Mucosa of rectum (tissue), 2 donors: Measurements from ENCODE around the gene ITIH3.

Experiments
- H3K27ac ChIP-seq, 2 donors: one replicate each; pipeline ENCODE4 v1.7.0; 2013; ENCODE audit warnings: inconsistent platforms in 2 of 2, low read depth in 2 of 2, low read length in 2 of 2
- H3K27me3 ChIP-seq, 2 donors: one replicate each; pipeline ENCODE4 v1.7.0; 2013; ENCODE audit warnings: low read length in 2 of 2; ENCODE audit not compliant: control insufficient read depth in 2 of 2, insufficient read depth in 2 of 2
- H3K36me3 ChIP-seq, 2 donors: one replicate each; pipeline ENCODE4 v1.7.0; 2013; ENCODE audit warnings: low read length in 2 of 2; ENCODE audit not compliant: control insufficient read depth in 2 of 2, insufficient read depth in 2 of 2
- H3K4me1 ChIP-seq, 2 donors: one replicate each; pipeline ENCODE4 v1.7.0; 2013; ENCODE audit warnings: low read length in 2 of 2, mild to moderate bottlenecking in 1 of 2; ENCODE audit not compliant: control insufficient read depth in 2 of 2, insufficient read depth in 2 of 2
- H3K4me3 ChIP-seq, 2 donors: one replicate each; pipeline ENCODE4 v1.7.0; 2013; ENCODE audit warnings: low read length in 2 of 2
- H3K9ac ChIP-seq, 2 donors: one replicate each; pipeline ENCODE4 v1.7.0; 2013; ENCODE audit warnings: low read length in 2 of 2, low read depth in 1 of 2, mild to moderate bottlenecking in 1 of 2
- H3K9me3 ChIP-seq, 2 donors: one replicate each; pipeline ENCODE4 v1.7.0; 2013; ENCODE audit warnings: low read length in 2 of 2; ENCODE audit not compliant: control insufficient read depth in 2 of 2
- donor health status: healthy.
- donor health status: Normal muscosa, but diverticular disease.

The ITIH3 gene

DNA sequence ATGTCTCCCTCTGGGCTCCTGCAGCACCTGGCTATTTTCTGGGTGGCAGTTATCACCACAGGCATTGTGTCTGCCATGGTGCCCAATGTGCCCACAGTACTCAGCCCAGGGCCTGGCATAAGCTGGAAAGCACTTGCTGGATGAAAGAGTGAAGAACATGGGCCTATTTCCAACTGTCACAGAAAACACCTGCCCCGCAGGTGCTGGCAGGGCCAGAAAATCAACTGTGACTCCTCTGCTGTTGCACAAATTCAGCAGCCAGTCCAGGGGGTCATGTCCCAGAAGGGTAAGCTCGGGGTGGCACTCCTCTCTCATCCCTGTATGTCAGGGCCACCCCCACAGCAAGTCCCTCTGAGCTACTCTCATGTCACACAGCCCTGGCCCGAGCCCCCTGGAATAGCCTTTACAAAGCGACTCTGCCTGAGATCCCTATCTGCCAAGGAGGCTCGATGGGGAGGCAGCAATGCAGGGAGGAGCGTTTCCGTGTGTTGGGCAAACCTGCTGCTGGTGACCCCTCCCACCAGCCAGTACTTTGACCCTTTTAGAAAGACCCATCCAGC, 16.9 kb downstream of the ITIH3 start:
- no peak overlapping the region for H3K9ac ChIP-seq
- no peaks in the 10 kb centered on the region for H3K4me1 ChIP-seq
- H3K4me3 ChIP-seq = no peak overlapping the region
- H3K9me3 ChIP-seq = no peaks in the 10 kb centered on the region
- no peaks in the 10 kb centered on the region for H3K27me3 ChIP-seq
- no peak overlapping the region for H3K27ac ChIP-seq
- no peaks in the 10 kb centered on the region for H3K36me3 ChIP-seq

DNA sequence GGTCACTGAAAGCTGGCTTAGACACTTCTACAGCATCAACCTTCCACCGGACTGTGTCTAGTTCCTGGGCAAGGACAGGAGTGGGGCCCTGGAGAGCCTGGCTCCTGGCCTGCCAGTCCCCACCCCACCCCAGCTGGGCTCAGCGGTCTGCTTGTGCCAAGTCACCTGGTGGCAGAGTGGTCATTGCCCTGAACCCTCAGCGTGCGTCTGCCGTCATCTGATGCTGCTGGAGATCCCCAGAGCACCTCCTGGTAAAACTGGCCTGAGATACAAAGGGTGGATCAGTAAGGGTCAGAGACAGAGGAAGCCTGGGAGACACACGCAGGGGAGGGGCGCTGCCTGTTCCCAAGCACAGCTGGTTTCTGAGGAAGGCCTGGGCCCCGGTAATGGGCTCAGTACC, 19.2 kb downstream of the ITIH3 start:
- no peaks in the 10 kb centered on the region for H3K4me1 ChIP-seq
- H3K36me3 ChIP-seq = no peaks in the 10 kb centered on the region
- no peaks in the 10 kb centered on the region for H3K27me3 ChIP-seq
- no peaks in the 10 kb centered on the region for H3K9me3 ChIP-seq
- H3K4me3 ChIP-seq = no peak overlapping the region
- no peak overlapping the region for H3K9ac ChIP-seq
- H3K27ac ChIP-seq = no peak overlapping the region

DNA sequence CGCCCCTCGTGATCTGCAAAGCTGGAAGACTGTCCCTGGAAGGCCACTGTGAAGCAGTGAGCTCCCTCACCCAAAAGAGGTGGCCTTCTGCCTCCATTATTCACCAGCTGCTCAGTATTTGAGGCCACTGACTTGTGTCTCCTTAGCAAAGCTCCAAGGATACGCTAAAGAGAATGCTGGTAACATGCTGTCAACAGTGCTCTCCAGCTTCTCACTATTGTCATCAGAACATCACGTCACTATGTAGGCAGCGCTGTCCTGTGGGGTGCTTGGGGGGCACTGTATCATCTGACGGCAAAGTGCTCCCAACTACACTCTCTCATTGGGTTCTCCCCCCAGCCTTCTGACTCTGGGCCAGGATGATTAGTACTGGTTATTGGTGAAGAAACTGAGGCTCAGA, 21.6 kb downstream of the ITIH3 start:
- Histone ChIP-seq H3K27me3 (no peaks in the 10 kb centered on the region), H3K9ac (no peak overlapping the region), H3K36me3 (no peaks in the 10 kb centered on the region), H3K4me1 (no peaks in the 10 kb centered on the region), H3K27ac (no peak overlapping the region), H3K4me3 (no peak overlapping the region), H3K9me3 (no peaks in the 10 kb centered on the region)

DNA sequence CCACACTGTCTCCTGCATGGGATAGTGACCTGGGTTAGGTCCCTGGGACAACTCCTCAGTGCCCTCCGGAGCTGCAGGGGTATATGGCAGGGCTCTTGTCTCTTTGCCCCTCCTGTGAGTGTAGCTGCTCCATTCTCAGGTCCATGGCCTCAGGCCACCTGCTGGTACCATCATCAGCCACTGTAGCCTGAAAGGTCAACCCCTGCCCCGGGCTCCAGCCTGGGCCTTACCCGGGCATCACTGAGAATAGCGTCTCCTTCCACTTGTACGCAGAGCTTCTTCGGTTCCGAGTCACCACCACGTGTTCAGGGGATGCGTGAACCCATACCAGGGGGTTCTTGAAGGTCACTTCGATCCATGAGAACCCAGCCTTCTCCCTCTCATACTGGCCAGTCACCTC, 22.1 kb downstream of the ITIH3 start:
- no peaks in the 10 kb centered on the region for H3K4me1 ChIP-seq
- no peak overlapping the region for H3K27ac ChIP-seq
- no peaks in the 10 kb centered on the region for H3K27me3 ChIP-seq
- H3K9ac ChIP-seq = no peak overlapping the region
- H3K9me3 ChIP-seq = no peaks in the 10 kb centered on the region
- H3K4me3 ChIP-seq = no peak overlapping the region
- no peaks in the 10 kb centered on the region for H3K36me3 ChIP-seq

DNA sequence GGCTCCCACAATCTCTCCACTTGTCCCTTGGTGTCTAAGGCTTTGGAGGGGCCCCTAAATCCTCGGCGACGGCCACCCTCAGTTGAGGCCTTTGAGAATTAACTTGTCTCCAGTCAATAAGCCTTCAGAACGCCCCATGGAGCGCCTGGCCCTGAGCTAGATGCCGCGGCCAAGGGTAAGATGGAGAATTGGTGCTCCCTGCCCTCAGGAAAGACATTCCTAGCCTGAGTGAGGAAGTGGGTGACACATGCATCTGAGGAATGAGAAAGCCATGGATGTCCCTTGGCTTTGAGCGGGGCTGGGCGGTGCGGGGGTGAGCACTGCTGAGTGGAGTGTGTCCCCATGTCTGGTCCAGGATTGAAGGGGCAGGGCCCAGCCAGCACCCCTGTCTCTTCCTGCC, 22.6 kb downstream of the ITIH3 start:
- Histone ChIP-seq H3K27me3 (no peaks in the 10 kb centered on the region), H3K9ac (no peak overlapping the region), H3K4me1 (no peaks in the 10 kb centered on the region), H3K4me3 (no peak overlapping the region), H3K36me3 (no peaks in the 10 kb centered on the region), H3K9me3 (no peaks in the 10 kb centered on the region), H3K27ac (no peak overlapping the region)

DNA sequence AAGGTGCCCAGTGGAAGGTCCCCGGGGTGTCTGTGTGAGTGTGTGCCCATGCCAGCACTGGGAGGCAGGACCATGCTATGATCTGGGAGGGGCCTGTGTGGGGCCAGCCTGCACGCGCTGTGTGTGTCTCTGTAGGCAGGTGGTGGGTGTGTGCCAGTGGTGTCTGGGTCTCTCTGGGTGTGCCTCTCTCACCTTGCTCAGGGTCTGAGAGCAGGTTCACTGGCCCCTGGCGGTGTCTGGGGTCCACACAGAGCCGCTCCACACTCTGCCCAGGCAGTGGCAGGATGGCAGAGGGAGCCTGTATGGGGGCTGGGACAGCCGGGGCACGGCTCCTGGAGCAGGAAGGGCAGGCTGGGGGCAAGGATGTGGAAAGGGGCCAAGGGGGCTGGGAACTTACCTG, 23.3 kb downstream of the ITIH3 start:
- H3K36me3 ChIP-seq = no peaks in the 10 kb centered on the region
- H3K4me3 ChIP-seq = no peak overlapping the region
- no peaks in the 10 kb centered on the region for H3K4me1 ChIP-seq

DNA sequence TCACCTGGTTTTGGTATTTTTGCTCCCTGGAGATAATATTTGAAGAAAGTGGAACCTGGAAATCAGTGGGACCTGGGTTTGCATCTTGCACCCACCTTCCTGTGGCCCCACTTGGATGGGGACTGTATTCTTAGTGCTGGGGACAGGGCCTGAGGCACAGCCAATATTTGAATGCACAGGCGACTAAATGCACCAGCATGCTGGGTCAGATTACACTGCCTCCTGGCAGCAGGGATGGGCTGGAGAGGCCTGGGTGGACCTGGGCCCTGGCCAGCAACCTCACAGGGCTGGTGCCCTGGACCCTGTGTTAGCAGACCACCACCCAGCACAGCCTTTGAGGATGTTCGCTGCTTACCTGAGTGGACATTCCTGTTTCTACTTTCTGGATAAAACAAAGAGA, 25.3 kb downstream of the ITIH3 start:
- Histone ChIP-seq H3K27me3 (no peaks in the 10 kb centered on the region), H3K4me1 (no peaks in the 10 kb centered on the region), H3K36me3 (peaks cover 0 to 2% of the 10 kb centered on the region in 2 donors), H3K4me3 (no peak overlapping the region), H3K9me3 (no peaks in the 10 kb centered on the region), H3K9ac (no peak overlapping the region), H3K27ac (no peak overlapping the region)

More for the DNA sequence above, 23.3 kb downstream of the ITIH3 start:
- Histone ChIP-seq H3K27me3 (no peaks in the 10 kb centered on the region), H3K27ac (no peak overlapping the region), H3K9ac (no peak overlapping the region), H3K9me3 (no peaks in the 10 kb centered on the region)

DNA sequence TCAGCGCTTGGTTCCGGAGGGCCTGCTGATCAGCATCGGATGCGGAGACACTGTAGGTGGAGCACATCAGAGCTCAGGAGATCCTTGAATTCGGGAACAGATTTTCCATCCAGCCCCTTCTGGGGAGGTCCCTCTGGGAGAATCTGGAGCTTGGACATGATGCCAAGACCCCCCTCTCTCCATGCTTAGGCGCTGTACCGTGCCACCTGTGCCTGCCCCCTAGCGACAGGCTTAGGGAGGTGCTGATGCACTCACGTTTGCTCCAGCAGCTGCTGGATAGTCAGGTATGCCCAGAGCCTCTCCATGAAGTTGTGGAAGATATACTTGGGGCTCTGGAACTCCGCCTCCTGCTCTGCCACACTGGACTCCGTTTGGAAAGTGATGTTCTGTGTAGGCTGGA, 26.1 kb downstream of the ITIH3 start:
- Histone ChIP-seq H3K9ac (no peak overlapping the region), H3K9me3 (no peaks in the 10 kb centered on the region), H3K4me3 (no peak overlapping the region), H3K4me1 (no peaks in the 10 kb centered on the region), H3K36me3 (peaks cover 0 to 2% of the 10 kb centered on the region in 2 donors), H3K27me3 (no peaks in the 10 kb centered on the region), H3K27ac (no peak overlapping the region)

DNA sequence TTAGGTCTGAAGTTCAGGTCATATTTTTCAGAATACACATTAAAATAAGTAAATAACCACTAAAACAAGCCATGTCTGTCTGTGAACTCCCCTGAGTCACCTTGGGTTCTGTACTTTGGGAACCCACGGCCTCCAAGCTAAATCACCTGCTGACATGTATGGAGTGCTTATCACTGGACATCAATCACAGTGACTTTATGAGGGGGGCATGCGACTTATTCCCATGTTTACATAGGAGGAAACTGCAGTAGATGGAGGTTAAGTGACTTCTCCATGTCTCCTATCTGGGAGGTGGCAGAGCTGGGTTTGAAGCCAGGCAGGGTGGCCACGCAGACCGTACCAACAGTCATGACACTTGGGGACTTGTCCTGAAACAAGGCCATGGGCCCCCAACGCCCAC, 27.8 kb downstream of the ITIH3 start:
- no peaks in the 10 kb centered on the region for H3K27me3 ChIP-seq
- H3K27ac ChIP-seq = no peak overlapping the region
- no peak overlapping the region for H3K4me3 ChIP-seq
- no peaks in the 10 kb centered on the region for H3K9me3 ChIP-seq
- peaks cover 0 to 2% of the 10 kb centered on the region in 2 donors for H3K36me3 ChIP-seq
- no peak overlapping the region for H3K9ac ChIP-seq
- H3K4me1 ChIP-seq = no peaks in the 10 kb centered on the region

DNA sequence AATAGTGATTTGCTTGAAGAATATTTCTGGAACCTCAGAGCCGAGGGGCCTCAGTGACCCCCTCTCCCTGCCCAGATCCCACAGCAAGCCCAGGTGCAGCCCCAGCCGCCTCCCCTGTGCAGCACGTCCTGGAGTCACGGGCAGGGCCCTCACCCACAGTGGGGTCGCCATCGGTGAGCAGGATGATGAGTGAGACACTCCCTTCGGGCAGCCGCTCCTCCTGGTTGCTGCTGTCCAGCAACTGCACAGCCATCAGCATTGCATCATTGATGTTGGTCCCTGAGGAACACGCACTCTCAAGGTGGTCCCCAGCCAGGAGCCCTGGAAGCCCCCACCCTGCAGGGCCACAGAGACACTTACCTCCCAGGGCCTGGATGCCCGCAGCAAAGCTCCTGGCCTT, 29.4 kb downstream of the ITIH3 start:
- Histone ChIP-seq H3K36me3 (peaks cover 0 to 2% of the 10 kb centered on the region in 2 donors), H3K27ac (no peak overlapping the region), H3K4me1 (no peaks in the 10 kb centered on the region), H3K9me3 (no peaks in the 10 kb centered on the region), H3K27me3 (no peaks in the 10 kb centered on the region), H3K4me3 (no peak overlapping the region), H3K9ac (no peak overlapping the region)

DNA sequence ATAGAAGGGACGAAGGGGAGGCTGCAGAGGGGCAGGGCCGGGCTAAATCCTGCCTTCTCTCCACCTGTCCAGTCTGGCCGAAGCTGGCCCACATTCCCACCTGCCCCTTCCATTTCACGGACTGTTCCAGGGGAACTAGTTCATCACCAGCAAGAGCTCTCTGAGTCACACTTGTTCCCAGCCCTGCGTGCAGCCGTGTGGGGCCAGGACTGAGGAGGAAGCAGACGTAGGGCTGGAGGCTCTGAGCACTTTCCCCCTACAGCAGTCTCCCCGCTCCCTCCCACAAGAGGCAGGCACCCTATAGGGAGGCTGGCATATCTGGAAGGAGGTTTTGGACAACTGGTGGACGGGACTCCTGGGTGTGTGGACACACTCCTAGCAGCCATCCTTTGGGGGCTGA, 32.8 kb downstream of the ITIH3 start:
- peaks cover 0 to 2% of the 10 kb centered on the region in 2 donors for H3K36me3 ChIP-seq
- H3K4me1 ChIP-seq = peaks cover 3 to 7% of the 10 kb centered on the region in 2 donors
- no peak overlapping the region for H3K4me3 ChIP-seq
- H3K27ac ChIP-seq = no peak overlapping the region
- no peaks in the 10 kb centered on the region for H3K9me3 ChIP-seq
- no peak overlapping the region for H3K9ac ChIP-seq
- H3K27me3 ChIP-seq = no peaks in the 10 kb centered on the region
